ENCODE measurements around the gene NOP56. TPM values are rescaled to one million over a fixed set of nuclear protein-coding genes. Genes with fewer than 3 reads are reported as not detected.

NOP56 gene
- total and polyA plus RNA-seq, 9 of the 15 experiments (the other 6 are each of a cell fraction or from before 2014, with no cell fraction given), result 295 to 697 (median 439) TPM

- TF ChIP-seq TEAD4 (IDR thresholded peaks at IDR 0.05; ENCODE audit: low read length) (no peak), TEAD4 (CRISPR knock-in tag; IDR thresholded peaks at IDR 0.05; ENCODE audit: borderline replicate concordance) (no peak), MTA1 (IDR thresholded peaks at IDR 0.05; ENCODE audit: borderline replicate concordance) (no peak), TFAM (CRISPR knock-in tag; conservative IDR thresholded peaks at IDR 0.05) (no peak), RBM17 (IDR thresholded peaks at IDR 0.05; ENCODE audit: borderline replicate concordance, low read depth, low read length) (no peak), BCOR (IDR thresholded peaks at IDR 0.05) (no peak), SIRT6 (IDR thresholded peaks at IDR 0.05; ENCODE audit: low read depth, low read length) (peak; percentile 43), SMAD2 (IDR thresholded peaks at IDR 0.05; ENCODE audit: low read depth, low read length) (no peak), NCOR1 (IDR thresholded peaks at IDR 0.05) (peak; percentile 17; the same call in 1 of the 2 replicates), NELFE (IDR thresholded peaks at IDR 0.05; ENCODE audit: insufficient read depth, insufficient read length) (no peak), ZNF143 (CRISPR knock-in tag; IDR thresholded peaks at IDR 0.05) (no peak), CBX2 (IDR thresholded peaks at IDR 0.05; ENCODE audit: insufficient read depth, low read length, poor library complexity, severe bottlenecking) (no peak), ZNF398 (CRISPR knock-in tag; IDR thresholded peaks at IDR 0.05) (no peak), SLC30A9 (CRISPR knock-in tag; IDR thresholded peaks at IDR 0.05) (no peak), LARP7 (IDR thresholded peaks at IDR 0.05) (no peak), JUNB (CRISPR knock-in tag; conservative IDR thresholded peaks at IDR 0.05) (no peak), POLR2AphosphoS2 (IDR thresholded peaks at IDR 0.05; ENCODE audit: low read length) (0 out of 2 replicates have a peak, but pooled peaks have one; percentile 91), MTF1 (CRISPR knock-in tag; IDR thresholded peaks at IDR 0.05; ENCODE audit: borderline replicate concordance) (no peak), NFIC (IDR thresholded peaks at IDR 0.05) (no peak), MCM2 (IDR thresholded peaks at IDR 0.05; ENCODE audit: low read depth) (no peak), RBFOX2 (IDR thresholded peaks at IDR 0.05; ENCODE audit: low read depth, low read length) (0 out of 2 replicates have a peak, but pooled peaks have one; percentile 13), FOXK2 (conservative IDR thresholded peaks at IDR 0.05 in 1 of 2, IDR thresholded peaks at IDR 0.05 in 1 of 2; ENCODE audit: low read depth in 2 of 2) (no peak), ELF4 (CRISPR knock-in tag; IDR thresholded peaks at IDR 0.05) (no peak)
- TF ChIP-seq, protein P1, sequence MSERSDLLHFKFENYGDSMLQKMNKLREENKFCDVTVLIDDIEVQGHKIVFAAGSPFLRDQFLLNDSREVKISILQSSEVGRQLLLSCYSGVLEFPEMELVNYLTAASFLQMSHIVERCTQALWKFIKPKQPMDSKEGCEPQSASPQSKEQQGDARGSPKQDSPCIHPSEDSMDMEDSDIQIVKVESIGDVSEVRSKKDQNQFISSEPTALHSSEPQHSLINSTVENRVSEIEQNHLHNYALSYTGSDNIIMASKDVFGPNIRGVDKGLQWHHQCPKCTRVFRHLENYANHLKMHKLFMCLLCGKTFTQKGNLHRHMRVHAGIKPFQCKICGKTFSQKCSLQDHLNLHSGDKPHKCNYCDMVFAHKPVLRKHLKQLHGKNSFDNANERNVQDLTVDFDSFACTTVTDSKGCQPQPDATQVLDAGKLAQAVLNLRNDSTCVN (CRISPR knock-in tag; IDR thresholded peaks at IDR 0.05), result peak; percentile 58; the same call in 1 of the 2 replicates
- TF ChIP-seq, protein P2, sequence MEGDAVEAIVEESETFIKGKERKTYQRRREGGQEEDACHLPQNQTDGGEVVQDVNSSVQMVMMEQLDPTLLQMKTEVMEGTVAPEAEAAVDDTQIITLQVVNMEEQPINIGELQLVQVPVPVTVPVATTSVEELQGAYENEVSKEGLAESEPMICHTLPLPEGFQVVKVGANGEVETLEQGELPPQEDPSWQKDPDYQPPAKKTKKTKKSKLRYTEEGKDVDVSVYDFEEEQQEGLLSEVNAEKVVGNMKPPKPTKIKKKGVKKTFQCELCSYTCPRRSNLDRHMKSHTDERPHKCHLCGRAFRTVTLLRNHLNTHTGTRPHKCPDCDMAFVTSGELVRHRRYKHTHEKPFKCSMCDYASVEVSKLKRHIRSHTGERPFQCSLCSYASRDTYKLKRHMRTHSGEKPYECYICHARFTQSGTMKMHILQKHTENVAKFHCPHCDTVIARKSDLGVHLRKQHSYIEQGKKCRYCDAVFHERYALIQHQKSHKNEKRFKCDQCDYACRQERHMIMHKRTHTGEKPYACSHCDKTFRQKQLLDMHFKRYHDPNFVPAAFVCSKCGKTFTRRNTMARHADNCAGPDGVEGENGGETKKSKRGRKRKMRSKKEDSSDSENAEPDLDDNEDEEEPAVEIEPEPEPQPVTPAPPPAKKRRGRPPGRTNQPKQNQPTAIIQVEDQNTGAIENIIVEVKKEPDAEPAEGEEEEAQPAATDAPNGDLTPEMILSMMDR (IDR thresholded peaks at IDR 0.05 in 2 of 3, conservative IDR thresholded peaks at IDR 0.05 in 1 of 3; ENCODE audit: insufficient read depth in 2 of 3, low read depth in 1 of 3, low read length in 3 of 3), result no peak
Observed at GRCh38 chr20:2658414-2659354, 6.3 kb downstream of the NOP56 start (continued).

Measured in K562 (cell line).